GM23338 (cell line): ENCODE data around the gene MPRIP. TPM values are rescaled to one million over a fixed set of nuclear protein-coding genes. Genes with fewer than 3 reads are reported as not detected.

Experiments used
- ATAC-seq: fragments of 200-7000 bp; cut with Tn5 transposase; 3 replicates; pipeline ENCODE4 v1.9.1; 2020
- DNase-seq: peaks from one replicate; pipeline ENCODE4 v3.0.0-alpha.2; 2015; ENCODE audit warnings: low spot score
- H2AFZ ChIP-seq: fragments of 200-600 bp; sonication (generic); 2 replicates; pipeline ENCODE4 v1.8.0; 2016; ENCODE audit warnings: antibody characterized with exemption, mild to moderate bottlenecking, moderate library complexity
- H3F3A ChIP-seq: fragments of 200-600 bp; sonication (generic); replicated peaks from 2 replicates; pipeline ENCODE4 v1.8.0; 2017; ENCODE audit warnings: antibody characterized with exemption, mixed run types, low read depth
- H3K27ac ChIP-seq: fragments of 200-600 bp; sonication (generic); 2 replicates; pipeline ENCODE4 v1.6.1; 2016; ENCODE audit warnings: low read depth
- H3K27me3 ChIP-seq: fragments of 200-600 bp; sonication (generic); 2 replicates; pipeline ENCODE4 v1.8.0; 2016; ENCODE audit warnings: mild to moderate bottlenecking, mixed run types, moderate library complexity; ENCODE audit not compliant: insufficient read depth
- H3K36me3 ChIP-seq: fragments of 200-600 bp; sonication (generic); 2 replicates; pipeline ENCODE4 v1.8.0; 2016; ENCODE audit warnings: mild to moderate bottlenecking; ENCODE audit not compliant: insufficient read depth
- H3K4me1 ChIP-seq: fragments of 200-600 bp; sonication (generic); 2 replicates; pipeline ENCODE4 v1.8.0; 2016; ENCODE audit warnings: mild to moderate bottlenecking, moderate library complexity; ENCODE audit not compliant: insufficient read depth
- H3K4me2 ChIP-seq: fragments of 200-600 bp; sonication (generic); 2 replicates; pipeline ENCODE4 v1.7.1; 2017; ENCODE audit warnings: mixed run types
- H3K4me3 ChIP-seq: fragments of 200-600 bp; sonication (generic); 2 replicates; pipeline ENCODE4 v1.6.1; 2016; ENCODE audit warnings: mixed run types
- H3K79me2 ChIP-seq: fragments of 200-600 bp; sonication (generic); replicated peaks from 2 replicates; pipeline ENCODE4 v1.8.0; 2017; ENCODE audit warnings: mild to moderate bottlenecking; ENCODE audit not compliant: insufficient read depth
- H3K9me2 ChIP-seq: fragments of 200-600 bp; sonication (generic); 2 replicates; pipeline ENCODE4 v1.8.0; 2017; ENCODE audit not compliant: insufficient read depth
- H4K20me1 ChIP-seq: fragments of 200-600 bp; sonication (generic); replicated peaks from 2 replicates; pipeline ENCODE4 v1.8.0; 2017; ENCODE audit warnings: mild to moderate bottlenecking; ENCODE audit not compliant: insufficient read depth
- H3K27ac Mint-ChIP-seq: 2 replicates; pipeline ENCODE4 v1.8.0; 2020; ENCODE audit warnings: inconsistent platforms, mild to moderate bottlenecking, moderate library complexity, mixed read lengths
- H3K27me3 Mint-ChIP-seq: 3 replicates; pipeline ENCODE4 v1.8.0; 2022; ENCODE audit warnings: low read depth, mild to moderate bottlenecking, moderate library complexity, mixed read lengths, inconsistent platforms; ENCODE audit not compliant: insufficient read depth, poor library complexity
- H3K36me3 Mint-ChIP-seq: 3 replicates; pipeline ENCODE4 v1.8.0; 2021; ENCODE audit warnings: low read depth, mild to moderate bottlenecking, inconsistent platforms, moderate library complexity, mixed read lengths
- H3K4me1 Mint-ChIP-seq: 3 replicates; pipeline ENCODE4 v1.8.0; 2020; ENCODE audit warnings: mild to moderate bottlenecking, inconsistent platforms, mixed read lengths
- H3K4me3 Mint-ChIP-seq: 3 replicates; pipeline ENCODE4 v1.8.0; 2021; ENCODE audit warnings: moderate library complexity, mild to moderate bottlenecking, inconsistent platforms, mixed read lengths
- H3K9me3 Mint-ChIP-seq: 3 replicates; pipeline ENCODE4 v1.8.0; 2020; ENCODE audit warnings: moderate library complexity, mild to moderate bottlenecking, inconsistent platforms, mixed read lengths
- CREB1 ChIP-seq: fragments of 250-450 bp; sonication (Bioruptor Pico); IDR thresholded peaks from 2 replicates; pipeline ENCODE4 v1.5.0; 2020; ENCODE audit warnings: low read depth, mild to moderate bottlenecking, moderate library complexity
- EZH2 ChIP-seq: fragments of 200-600 bp; sonication (generic); IDR thresholded peaks from one replicate; pipeline ENCODE4 v1.8.0; 2017; ENCODE audit warnings: antibody characterized with exemption, mild to moderate bottlenecking, low read depth; ENCODE audit not compliant: unreplicated experiment
- EZH2phosphoT487 ChIP-seq: fragments of 200-600 bp; sonication (generic); IDR thresholded peaks from one replicate; pipeline ENCODE4 v1.8.1; 2018; ENCODE audit warnings: antibody characterized with exemption; ENCODE audit not compliant: unreplicated experiment
- JUNB ChIP-seq: IDR thresholded peaks from one replicate; pipeline ENCODE4 v1.6.1; 2016; ENCODE audit warnings: antibody characterized with exemption; ENCODE audit not compliant: unreplicated experiment
- NANOG ChIP-seq: IDR thresholded peaks from 2 replicates; pipeline ENCODE4 v1.6.1; 2016; ENCODE audit warnings: antibody characterized with exemption, borderline replicate concordance
- POLR2AphosphoS5 ChIP-seq: IDR thresholded peaks from 2 replicates; pipeline ENCODE4 v1.6.1; 2016; ENCODE audit warnings: antibody characterized with exemption, low read depth
- STAT1 ChIP-seq: IDR thresholded peaks from one replicate; pipeline ENCODE4 v1.6.1; 2016; ENCODE audit warnings: antibody characterized with exemption; ENCODE audit not compliant: unreplicated experiment
- ZNF114 ChIP-seq: fragments of 250-450 bp; sonication (Bioruptor Pico); IDR thresholded peaks from 2 replicates; pipeline ENCODE4 v1.5.0; 2020; ENCODE audit warnings: mild to moderate bottlenecking, moderate library complexity
- ZNF331 ChIP-seq: fragments of 250-450 bp; sonication (Bioruptor Pico); IDR thresholded peaks from 2 replicates; pipeline ENCODE4 v1.5.0; 2020; ENCODE audit warnings: low read depth, mild to moderate bottlenecking, moderate library complexity
- polyA plus RNA-seq: library from polyadenylated mRNA; unstranded; fragments of >200 nt; fragmentation: Nextera tagmentation; extraction: Ambion mirVana; gene quantifications from 2 replicates; pipeline ENCODE4 v1.2.1, GENCODE V29; 2016
- total RNA-seq: library from RNA; depleted of rRNA; stranded (reverse); fragments of >200 nt; shearing (Covaris generic); gene quantifications from 2 replicates; pipeline ENCODE4 v1.2.3, GENCODE V29; 2014
- TF ChIP-seq, protein P1 (sequence below): IDR thresholded peaks from 2 replicates; pipeline ENCODE4 v1.6.1; 2016; ENCODE audit warnings: antibody characterized with exemption
- TF ChIP-seq, protein P2 (sequence below): IDR thresholded peaks from one replicate; pipeline ENCODE4 v1.6.1; 2018; ENCODE audit warnings: antibody characterized with exemption; ENCODE audit not compliant: unreplicated experiment
- TF ChIP-seq, protein P3 (sequence below), 2 experiments: fragments of 200-600 bp in 1 of 2; sonication (generic) in 1 of 2; conservative IDR thresholded peaks; 2 replicates each; pipeline versions ENCODE4 v1.5.1 to v1.6.1; 2016 to 2017; ENCODE audit warnings: antibody characterized with exemption in 2 of 2, low read depth in 2 of 2, mild to moderate bottlenecking in 2 of 2, moderate library complexity in 1 of 2
- TF ChIP-seq, protein P4 (sequence below): fragments of 250-450 bp; sonication (Bioruptor Pico); IDR thresholded peaks from 2 replicates; pipeline ENCODE4 v1.5.0; 2020; ENCODE audit warnings: mild to moderate bottlenecking, moderate library complexity

MPRIP gene
- total and polyA plus RNA-seq, 2 experiments from 2014 or later, result 39.3 to 113 TPM

DNA sequence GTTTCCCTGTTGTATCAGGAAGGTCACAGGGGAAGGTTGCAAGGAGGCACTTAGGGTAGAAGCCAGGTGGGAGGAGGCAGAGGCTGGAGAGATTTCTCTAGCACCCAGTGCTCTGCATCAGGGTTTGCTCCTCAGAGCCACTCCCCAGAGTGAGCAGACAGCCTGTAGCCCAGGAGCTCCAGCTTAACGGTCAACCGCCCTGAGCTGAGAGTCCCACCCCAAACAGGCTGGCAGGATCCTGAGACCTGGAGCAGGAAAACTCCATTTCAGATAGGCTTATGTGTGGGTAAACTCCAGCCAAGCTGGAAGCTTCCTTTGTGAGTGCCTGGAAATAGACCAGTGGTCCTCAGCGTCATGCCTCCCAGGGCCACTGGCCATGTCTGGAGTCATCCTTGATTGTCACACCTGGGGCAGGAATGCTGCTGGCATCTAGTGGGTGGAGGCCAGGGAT, 37.9 kb downstream of the MPRIP start:
- H2AFZ ChIP-seq, result no peak overlapping the region
- H3K27ac ChIP-seq, result no peak overlapping the region
- DNase-seq, result no peak
- Mint-ChIP-seq H3K27me3 (peaks cover 7% of the 10 kb centered on the region), H3K27ac (no peak overlapping the region), H3K4me3 (no peak overlapping the region), H3K4me1 (no peaks in the 10 kb centered on the region), H3K9me3 (no peaks in the 10 kb centered on the region; the same call in 2 of the 3 replicates), H3K36me3 (peaks cover 9% of the 10 kb centered on the region; the same call in 2 of the 3 replicates)
- ATAC-seq, result no peak
- H3K9me2 ChIP-seq, result no peaks in the 10 kb centered on the region
- no peak overlapping the region for H3K4me2 ChIP-seq
- H3K79me2 ChIP-seq, result peaks cover 35% of the 10 kb centered on the region
- H3K27me3 ChIP-seq, result no peaks in the 10 kb centered on the region
- no peaks in the 10 kb centered on the region for H3K4me1 ChIP-seq
- H3F3A ChIP-seq, result no peaks in the 10 kb centered on the region
- H3K36me3 ChIP-seq, result no peaks in the 10 kb centered on the region; the same call in 1 of the 2 replicates
- H4K20me1 ChIP-seq, result peaks cover 15% of the 10 kb centered on the region
- H3K4me3 ChIP-seq, result no peak overlapping the region
- no peak for TF ChIP-seq EZH2phosphoT487
- TF ChIP-seq, protein P1, sequence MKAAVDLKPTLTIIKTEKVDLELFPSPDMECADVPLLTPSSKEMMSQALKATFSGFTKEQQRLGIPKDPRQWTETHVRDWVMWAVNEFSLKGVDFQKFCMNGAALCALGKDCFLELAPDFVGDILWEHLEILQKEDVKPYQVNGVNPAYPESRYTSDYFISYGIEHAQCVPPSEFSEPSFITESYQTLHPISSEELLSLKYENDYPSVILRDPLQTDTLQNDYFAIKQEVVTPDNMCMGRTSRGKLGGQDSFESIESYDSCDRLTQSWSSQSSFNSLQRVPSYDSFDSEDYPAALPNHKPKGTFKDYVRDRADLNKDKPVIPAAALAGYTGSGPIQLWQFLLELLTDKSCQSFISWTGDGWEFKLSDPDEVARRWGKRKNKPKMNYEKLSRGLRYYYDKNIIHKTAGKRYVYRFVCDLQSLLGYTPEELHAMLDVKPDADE, result no peak
- no peak for TF ChIP-seq EZH2
- TF ChIP-seq, protein P2, sequence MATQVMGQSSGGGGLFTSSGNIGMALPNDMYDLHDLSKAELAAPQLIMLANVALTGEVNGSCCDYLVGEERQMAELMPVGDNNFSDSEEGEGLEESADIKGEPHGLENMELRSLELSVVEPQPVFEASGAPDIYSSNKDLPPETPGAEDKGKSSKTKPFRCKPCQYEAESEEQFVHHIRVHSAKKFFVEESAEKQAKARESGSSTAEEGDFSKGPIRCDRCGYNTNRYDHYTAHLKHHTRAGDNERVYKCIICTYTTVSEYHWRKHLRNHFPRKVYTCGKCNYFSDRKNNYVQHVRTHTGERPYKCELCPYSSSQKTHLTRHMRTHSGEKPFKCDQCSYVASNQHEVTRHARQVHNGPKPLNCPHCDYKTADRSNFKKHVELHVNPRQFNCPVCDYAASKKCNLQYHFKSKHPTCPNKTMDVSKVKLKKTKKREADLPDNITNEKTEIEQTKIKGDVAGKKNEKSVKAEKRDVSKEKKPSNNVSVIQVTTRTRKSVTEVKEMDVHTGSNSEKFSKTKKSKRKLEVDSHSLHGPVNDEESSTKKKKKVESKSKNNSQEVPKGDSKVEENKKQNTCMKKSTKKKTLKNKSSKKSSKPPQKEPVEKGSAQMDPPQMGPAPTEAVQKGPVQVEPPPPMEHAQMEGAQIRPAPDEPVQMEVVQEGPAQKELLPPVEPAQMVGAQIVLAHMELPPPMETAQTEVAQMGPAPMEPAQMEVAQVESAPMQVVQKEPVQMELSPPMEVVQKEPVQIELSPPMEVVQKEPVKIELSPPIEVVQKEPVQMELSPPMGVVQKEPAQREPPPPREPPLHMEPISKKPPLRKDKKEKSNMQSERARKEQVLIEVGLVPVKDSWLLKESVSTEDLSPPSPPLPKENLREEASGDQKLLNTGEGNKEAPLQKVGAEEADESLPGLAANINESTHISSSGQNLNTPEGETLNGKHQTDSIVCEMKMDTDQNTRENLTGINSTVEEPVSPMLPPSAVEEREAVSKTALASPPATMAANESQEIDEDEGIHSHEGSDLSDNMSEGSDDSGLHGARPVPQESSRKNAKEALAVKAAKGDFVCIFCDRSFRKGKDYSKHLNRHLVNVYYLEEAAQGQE, result no peak
- TF ChIP-seq, protein P3, sequence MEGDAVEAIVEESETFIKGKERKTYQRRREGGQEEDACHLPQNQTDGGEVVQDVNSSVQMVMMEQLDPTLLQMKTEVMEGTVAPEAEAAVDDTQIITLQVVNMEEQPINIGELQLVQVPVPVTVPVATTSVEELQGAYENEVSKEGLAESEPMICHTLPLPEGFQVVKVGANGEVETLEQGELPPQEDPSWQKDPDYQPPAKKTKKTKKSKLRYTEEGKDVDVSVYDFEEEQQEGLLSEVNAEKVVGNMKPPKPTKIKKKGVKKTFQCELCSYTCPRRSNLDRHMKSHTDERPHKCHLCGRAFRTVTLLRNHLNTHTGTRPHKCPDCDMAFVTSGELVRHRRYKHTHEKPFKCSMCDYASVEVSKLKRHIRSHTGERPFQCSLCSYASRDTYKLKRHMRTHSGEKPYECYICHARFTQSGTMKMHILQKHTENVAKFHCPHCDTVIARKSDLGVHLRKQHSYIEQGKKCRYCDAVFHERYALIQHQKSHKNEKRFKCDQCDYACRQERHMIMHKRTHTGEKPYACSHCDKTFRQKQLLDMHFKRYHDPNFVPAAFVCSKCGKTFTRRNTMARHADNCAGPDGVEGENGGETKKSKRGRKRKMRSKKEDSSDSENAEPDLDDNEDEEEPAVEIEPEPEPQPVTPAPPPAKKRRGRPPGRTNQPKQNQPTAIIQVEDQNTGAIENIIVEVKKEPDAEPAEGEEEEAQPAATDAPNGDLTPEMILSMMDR (conservative IDR thresholded peaks at IDR 0.05; ENCODE audit: low read depth in 2 of 2), result no peak
- no peak for TF ChIP-seq JUNB
- TF ChIP-seq ZNF114 (CRISPR knock-in tag), result no peak
- TF ChIP-seq POLR2AphosphoS5, result no peak
- TF ChIP-seq, protein P4, sequence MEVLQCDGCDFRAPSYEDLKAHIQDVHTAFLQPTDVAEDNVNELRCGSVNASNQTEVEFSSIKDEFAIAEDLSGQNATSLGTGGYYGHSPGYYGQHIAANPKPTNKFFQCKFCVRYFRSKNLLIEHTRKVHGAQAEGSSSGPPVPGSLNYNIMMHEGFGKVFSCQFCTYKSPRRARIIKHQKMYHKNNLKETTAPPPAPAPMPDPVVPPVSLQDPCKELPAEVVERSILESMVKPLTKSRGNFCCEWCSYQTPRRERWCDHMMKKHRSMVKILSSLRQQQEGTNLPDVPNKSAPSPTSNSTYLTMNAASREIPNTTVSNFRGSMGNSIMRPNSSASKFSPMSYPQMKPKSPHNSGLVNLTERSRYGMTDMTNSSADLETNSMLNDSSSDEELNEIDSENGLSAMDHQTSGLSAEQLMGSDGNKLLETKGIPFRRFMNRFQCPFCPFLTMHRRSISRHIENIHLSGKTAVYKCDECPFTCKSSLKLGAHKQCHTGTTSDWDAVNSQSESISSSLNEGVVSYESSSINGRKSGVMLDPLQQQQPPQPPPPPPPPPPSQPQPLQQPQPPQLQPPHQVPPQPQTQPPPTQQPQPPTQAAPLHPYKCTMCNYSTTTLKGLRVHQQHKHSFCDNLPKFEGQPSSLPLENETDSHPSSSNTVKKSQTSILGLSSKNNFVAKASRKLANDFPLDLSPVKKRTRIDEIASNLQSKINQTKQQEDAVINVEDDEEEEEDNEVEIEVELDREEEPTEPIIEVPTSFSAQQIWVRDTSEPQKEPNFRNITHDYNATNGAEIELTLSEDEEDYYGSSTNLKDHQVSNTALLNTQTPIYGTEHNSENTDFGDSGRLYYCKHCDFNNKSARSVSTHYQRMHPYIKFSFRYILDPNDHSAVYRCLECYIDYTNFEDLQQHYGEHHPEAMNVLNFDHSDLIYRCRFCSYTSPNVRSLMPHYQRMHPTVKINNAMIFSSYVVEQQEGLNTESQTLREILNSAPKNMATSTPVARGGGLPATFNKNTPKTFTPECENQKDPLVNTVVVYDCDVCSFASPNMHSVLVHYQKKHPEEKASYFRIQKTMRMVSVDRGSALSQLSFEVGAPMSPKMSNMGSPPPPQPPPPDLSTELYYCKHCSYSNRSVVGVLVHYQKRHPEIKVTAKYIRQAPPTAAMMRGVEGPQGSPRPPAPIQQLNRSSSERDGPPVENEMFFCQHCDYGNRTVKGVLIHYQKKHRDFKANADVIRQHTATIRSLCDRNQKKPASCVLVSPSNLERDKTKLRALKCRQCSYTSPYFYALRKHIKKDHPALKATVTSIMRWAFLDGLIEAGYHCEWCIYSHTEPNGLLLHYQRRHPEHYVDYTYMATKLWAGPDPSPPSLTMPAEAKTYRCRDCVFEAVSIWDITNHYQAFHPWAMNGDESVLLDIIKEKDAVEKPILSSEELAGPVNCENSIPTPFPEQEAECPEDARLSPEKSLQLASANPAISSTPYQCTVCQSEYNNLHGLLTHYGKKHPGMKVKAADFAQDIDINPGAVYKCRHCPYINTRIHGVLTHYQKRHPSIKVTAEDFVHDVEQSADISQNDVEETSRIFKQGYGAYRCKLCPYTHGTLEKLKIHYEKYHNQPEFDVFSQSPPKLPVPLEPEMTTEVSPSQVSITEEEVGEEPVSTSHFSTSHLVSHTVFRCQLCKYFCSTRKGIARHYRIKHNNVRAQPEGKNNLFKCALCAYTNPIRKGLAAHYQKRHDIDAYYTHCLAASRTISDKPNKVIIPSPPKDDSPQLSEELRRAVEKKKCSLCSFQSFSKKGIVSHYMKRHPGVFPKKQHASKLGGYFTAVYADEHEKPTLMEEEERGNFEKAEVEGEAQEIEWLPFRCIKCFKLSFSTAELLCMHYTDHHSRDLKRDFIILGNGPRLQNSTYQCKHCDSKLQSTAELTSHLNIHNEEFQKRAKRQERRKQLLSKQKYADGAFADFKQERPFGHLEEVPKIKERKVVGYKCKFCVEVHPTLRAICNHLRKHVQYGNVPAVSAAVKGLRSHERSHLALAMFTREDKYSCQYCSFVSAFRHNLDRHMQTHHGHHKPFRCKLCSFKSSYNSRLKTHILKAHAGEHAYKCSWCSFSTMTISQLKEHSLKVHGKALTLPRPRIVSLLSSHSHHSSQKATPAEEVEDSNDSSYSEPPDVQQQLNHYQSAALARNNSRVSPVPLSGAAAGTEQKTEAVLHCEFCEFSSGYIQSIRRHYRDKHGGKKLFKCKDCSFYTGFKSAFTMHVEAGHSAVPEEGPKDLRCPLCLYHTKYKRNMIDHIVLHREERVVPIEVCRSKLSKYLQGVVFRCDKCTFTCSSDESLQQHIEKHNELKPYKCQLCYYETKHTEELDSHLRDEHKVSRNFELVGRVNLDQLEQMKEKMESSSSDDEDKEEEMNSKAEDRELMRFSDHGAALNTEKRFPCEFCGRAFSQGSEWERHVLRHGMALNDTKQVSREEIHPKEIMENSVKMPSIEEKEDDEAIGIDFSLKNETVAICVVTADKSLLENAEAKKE (CRISPR knock-in tag), result no peak
- no peak for TF ChIP-seq ZNF331
- TF ChIP-seq STAT1, result no peak
- TF ChIP-seq NANOG, result no peak
- no peak for TF ChIP-seq CREB1 (CRISPR knock-in tag)
